ENCODE results near the gene TUNAR. TPM values are rescaled to one million over a fixed set of nuclear protein-coding genes. Genes with fewer than 3 reads are reported as not detected.

The TUNAR gene
- total RNA-seq, 1 experiment from 2014 or later = not detected

DNA sequence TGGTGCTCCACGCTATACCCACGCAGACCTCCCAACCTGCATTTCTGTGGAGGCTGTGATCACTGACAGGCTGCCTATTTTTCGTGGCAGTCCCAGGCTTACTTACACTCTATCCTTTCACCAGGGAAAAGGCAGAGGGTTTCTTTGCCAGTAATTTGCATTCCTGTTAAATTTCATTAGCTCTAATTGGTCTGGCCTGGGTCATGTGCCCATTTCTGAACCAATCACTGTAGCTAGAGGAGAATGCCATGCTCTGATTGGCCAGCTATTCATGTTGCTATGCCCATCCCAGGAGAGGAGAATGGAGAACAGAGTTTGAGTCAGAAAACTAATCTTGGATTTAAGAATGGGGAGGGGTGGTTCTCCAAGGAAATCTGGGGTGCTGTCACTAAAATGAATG is 43.2 kb upstream of the TUNAR start:
- H3K4me3 ChIP-seq (ENCODE audit: low read depth, low read length, poor library complexity, severe bottlenecking) = no peak overlapping the region
- intact Hi-C loops (cut with micrococcal nuclease; ENCODE audit: unreplicated experiment) = no loop called here
- ChIA-PET POLR2A (ENCODE audit: low non-redundant PET) (no interaction called here), CTCF (no interaction called here)
- no peaks in the 10 kb centered on the region for H3K36me3 ChIP-seq (ENCODE audit: insufficient read depth, low read length, poor library complexity, severe bottlenecking)
- no TSS peak for BruUV-seq (replicated peaks)
- H3K4me1 ChIP-seq (ENCODE audit: insufficient read depth, low read length, poor library complexity, severe bottlenecking) = no peaks in the 10 kb centered on the region
- DNase-seq (ENCODE audit: low spot score) = peak; percentile 12
- H3K27me3 ChIP-seq (replicated peaks; ENCODE audit: insufficient read depth, low read depth, low read length, poor library complexity) = peaks cover 5% of the 10 kb centered on the region
- no peak overlapping the region for H3K27ac ChIP-seq (ENCODE audit: low read depth, low read length, poor library complexity, severe bottlenecking)
- H3K9me3 ChIP-seq (ENCODE audit: low read depth, low read length, poor library complexity, severe bottlenecking) = no peaks in the 10 kb centered on the region
- TF ChIP-seq, protein P1, sequence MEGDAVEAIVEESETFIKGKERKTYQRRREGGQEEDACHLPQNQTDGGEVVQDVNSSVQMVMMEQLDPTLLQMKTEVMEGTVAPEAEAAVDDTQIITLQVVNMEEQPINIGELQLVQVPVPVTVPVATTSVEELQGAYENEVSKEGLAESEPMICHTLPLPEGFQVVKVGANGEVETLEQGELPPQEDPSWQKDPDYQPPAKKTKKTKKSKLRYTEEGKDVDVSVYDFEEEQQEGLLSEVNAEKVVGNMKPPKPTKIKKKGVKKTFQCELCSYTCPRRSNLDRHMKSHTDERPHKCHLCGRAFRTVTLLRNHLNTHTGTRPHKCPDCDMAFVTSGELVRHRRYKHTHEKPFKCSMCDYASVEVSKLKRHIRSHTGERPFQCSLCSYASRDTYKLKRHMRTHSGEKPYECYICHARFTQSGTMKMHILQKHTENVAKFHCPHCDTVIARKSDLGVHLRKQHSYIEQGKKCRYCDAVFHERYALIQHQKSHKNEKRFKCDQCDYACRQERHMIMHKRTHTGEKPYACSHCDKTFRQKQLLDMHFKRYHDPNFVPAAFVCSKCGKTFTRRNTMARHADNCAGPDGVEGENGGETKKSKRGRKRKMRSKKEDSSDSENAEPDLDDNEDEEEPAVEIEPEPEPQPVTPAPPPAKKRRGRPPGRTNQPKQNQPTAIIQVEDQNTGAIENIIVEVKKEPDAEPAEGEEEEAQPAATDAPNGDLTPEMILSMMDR (conservative IDR thresholded peaks at IDR 0.05; ENCODE audit: low read depth, low read length) = no peak
- TF ChIP-seq EZH2 (IDR thresholded peaks at IDR 0.05; ENCODE audit: borderline replicate concordance, low read depth, low read length, poor library complexity, severe bottlenecking) = no peak

GRCh38 chr14:95834496-95834895 is 42.1 kb upstream of the TUNAR start:
- DNase-seq (ENCODE audit: low spot score) = no peak
- Histone ChIP-seq H3K9me3 (ENCODE audit: low read depth, low read length, poor library complexity, severe bottlenecking) (no peaks in the 10 kb centered on the region), H3K27me3 (replicated peaks; ENCODE audit: insufficient read depth, low read depth, low read length, poor library complexity) (peaks cover 5% of the 10 kb centered on the region), H3K4me3 (ENCODE audit: low read depth, low read length, poor library complexity, severe bottlenecking) (no peak overlapping the region), H3K4me1 (ENCODE audit: insufficient read depth, low read length, poor library complexity, severe bottlenecking) (no peaks in the 10 kb centered on the region), H3K36me3 (ENCODE audit: insufficient read depth, low read length, poor library complexity, severe bottlenecking) (no peaks in the 10 kb centered on the region), H3K27ac (ENCODE audit: low read depth, low read length, poor library complexity, severe bottlenecking) (no peak overlapping the region)
- intact Hi-C loops (cut with micrococcal nuclease; ENCODE audit: unreplicated experiment) = no loop called here
- no TSS peak for BruUV-seq (replicated peaks)
- ChIA-PET POLR2A (ENCODE audit: low non-redundant PET) (no interaction called here), CTCF (no interaction called here)
- no peak for TF ChIP-seq EZH2 (IDR thresholded peaks at IDR 0.05; ENCODE audit: borderline replicate concordance, low read depth, low read length, poor library complexity, severe bottlenecking)
- TF ChIP-seq, protein P1 (conservative IDR thresholded peaks at IDR 0.05; ENCODE audit: low read depth, low read length) = no peak

DNA sequence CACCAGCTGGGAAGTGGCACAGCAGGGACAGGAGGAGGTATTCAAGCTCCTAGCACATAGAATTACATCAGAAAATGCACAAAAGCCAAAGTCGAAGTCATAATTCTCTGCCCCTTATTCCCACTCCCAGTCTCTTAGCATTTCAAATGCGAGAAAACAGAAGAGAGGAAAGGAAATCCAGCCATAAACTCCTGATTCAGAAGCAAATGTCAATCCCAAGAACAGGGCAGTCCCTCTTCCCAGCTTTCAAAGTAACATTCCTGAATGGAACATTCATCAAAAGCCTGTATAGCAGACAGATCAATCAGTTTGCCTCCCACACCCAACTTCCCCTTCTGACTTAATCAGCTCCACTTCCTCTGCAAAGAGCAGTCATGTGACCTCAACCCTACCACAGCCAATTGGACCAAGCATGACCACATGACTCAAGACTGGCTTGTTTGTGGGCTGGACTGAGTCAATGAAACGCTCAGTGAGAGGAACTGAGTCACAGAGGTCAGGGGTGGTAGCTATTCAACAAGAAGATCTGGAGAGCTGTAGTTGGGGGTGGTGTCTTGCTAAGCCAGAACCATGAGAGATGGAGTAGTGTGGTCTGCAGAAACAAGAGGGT is 41.4 kb upstream of the TUNAR start:
- Histone ChIP-seq H3K4me3 (ENCODE audit: low read depth, low read length, poor library complexity, severe bottlenecking) (no peak overlapping the region), H3K4me1 (ENCODE audit: insufficient read depth, low read length, poor library complexity, severe bottlenecking) (no peaks in the 10 kb centered on the region), H3K9me3 (ENCODE audit: low read depth, low read length, poor library complexity, severe bottlenecking) (no peaks in the 10 kb centered on the region), H3K27me3 (replicated peaks; ENCODE audit: insufficient read depth, low read depth, low read length, poor library complexity) (peaks cover 5% of the 10 kb centered on the region), H3K36me3 (ENCODE audit: insufficient read depth, low read length, poor library complexity, severe bottlenecking) (no peaks in the 10 kb centered on the region), H3K27ac (ENCODE audit: low read depth, low read length, poor library complexity, severe bottlenecking) (no peak overlapping the region)
- ChIA-PET CTCF (no interaction called here), POLR2A (ENCODE audit: low non-redundant PET) (no interaction called here)
- no TSS peak for BruUV-seq (replicated peaks)
- intact Hi-C loops (cut with micrococcal nuclease; ENCODE audit: unreplicated experiment) = no loop called here
- no peak for TF ChIP-seq EZH2 (IDR thresholded peaks at IDR 0.05; ENCODE audit: borderline replicate concordance, low read depth, low read length, poor library complexity, severe bottlenecking)
- TF ChIP-seq, protein P1 (conservative IDR thresholded peaks at IDR 0.05; ENCODE audit: low read depth, low read length) = no peak
- DNase-seq (ENCODE audit: low spot score) = no peak

All from A673 (cell line).